Muscle of arm (tissue), 12 donors: ENCODE measurements around the gene AHI1. TPM values are rescaled to one million over a fixed set of nuclear protein-coding genes. Genes with fewer than 3 reads are reported as not detected.
"Not testable (repeated sequence)": the region's sequence is repeated elsewhere in the genome, so short reads cannot be mapped to it uniquely, and the experiment has no call there.

Experiments
- DNase-seq: peaks from one replicate; pipeline ENCODE4 v3.0.0-alpha.2; 2013
- polyA plus RNA-seq, 12 donors: library from polyadenylated mRNA; unstranded; fragments of 120-200 nt; gene quantifications; one replicate each; pipeline ENCODE4 v1.2.1, GENCODE V29; 2013; ENCODE audit not compliant: insufficient read length in 12 of 12

Gene AHI1
- polyA plus RNA-seq, 12 donors, result 16.4 to 40.9 (median 24.2) TPM; not detected in 1

- DNase-seq, result no peak
These were observed 230.5 kb downstream of the AHI1 start for GRCh38 chr6:135267085-135267484.

GRCh38 chr6:135266675-135267074, 230.9 kb downstream of the AHI1 start:
- no peak for DNase-seq

- DNase-seq, result no peak
These were observed 232.3 kb downstream of the AHI1 start for GRCh38 chr6:135265278-135265677.

- no peak for DNase-seq
These were observed 235.4 kb downstream of the AHI1 start for GRCh38 chr6:135261872-135262725.

- DNase-seq, result no peak
These were observed 236.9 kb downstream of the AHI1 start for GRCh38 chr6:135260612-135261011.

GRCh38 chr6:135258970-135259369, 238.6 kb downstream of the AHI1 start:
- no peak for DNase-seq

- no peak for DNase-seq
These were observed 239.7 kb downstream of the AHI1 start for GRCh38 chr6:135257631-135258405.

GRCh38 chr6:135256866-135257265, 240.7 kb downstream of the AHI1 start:
- DNase-seq, result no peak

- DNase-seq, result no peak
These were observed 243.1 kb downstream of the AHI1 start for GRCh38 chr6:135254471-135254870.

GRCh38 chr6:135251498-135252441, 245.8 kb downstream of the AHI1 start:
- DNase-seq, result no peak

- DNase-seq, result no peak
These were observed 246.6 kb downstream of the AHI1 start for GRCh38 chr6:135250751-135251497.

- no peak for DNase-seq
These were observed 247.3 kb downstream of the AHI1 start for GRCh38 chr6:135250234-135250633.

- DNase-seq, result not testable (repeated sequence)
These were observed 251.0 kb downstream of the AHI1 start for GRCh38 chr6:135246412-135247012.

- DNase-seq, result no peak
These were observed 252.7 kb downstream of the AHI1 start for GRCh38 chr6:135244805-135245204.

- DNase-seq, result no peak
These were observed 253.4 kb downstream of the AHI1 start for GRCh38 chr6:135243871-135244796.

- DNase-seq, result no peak
These were observed 256.8 kb downstream of the AHI1 start for GRCh38 chr6:135240711-135241110.

- DNase-seq, result no peak
These were observed 260.8 kb downstream of the AHI1 start for GRCh38 chr6:135236732-135237131.

- no peak for DNase-seq
These were observed 261.2 kb downstream of the AHI1 start for GRCh38 chr6:135236319-135236718.

- no peak for DNase-seq
These were observed 261.8 kb downstream of the AHI1 start for GRCh38 chr6:135235716-135236115.

GRCh38 chr6:135234492-135234780, 263.1 kb downstream of the AHI1 start:
- no peak for DNase-seq
